ENCODE data around the gene TAPT1.
"Not testable (repeated sequence)": the region's sequence is repeated elsewhere in the genome, so short reads cannot be mapped to it uniquely, and the experiment has no call there.

Gene TAPT1, protein sequence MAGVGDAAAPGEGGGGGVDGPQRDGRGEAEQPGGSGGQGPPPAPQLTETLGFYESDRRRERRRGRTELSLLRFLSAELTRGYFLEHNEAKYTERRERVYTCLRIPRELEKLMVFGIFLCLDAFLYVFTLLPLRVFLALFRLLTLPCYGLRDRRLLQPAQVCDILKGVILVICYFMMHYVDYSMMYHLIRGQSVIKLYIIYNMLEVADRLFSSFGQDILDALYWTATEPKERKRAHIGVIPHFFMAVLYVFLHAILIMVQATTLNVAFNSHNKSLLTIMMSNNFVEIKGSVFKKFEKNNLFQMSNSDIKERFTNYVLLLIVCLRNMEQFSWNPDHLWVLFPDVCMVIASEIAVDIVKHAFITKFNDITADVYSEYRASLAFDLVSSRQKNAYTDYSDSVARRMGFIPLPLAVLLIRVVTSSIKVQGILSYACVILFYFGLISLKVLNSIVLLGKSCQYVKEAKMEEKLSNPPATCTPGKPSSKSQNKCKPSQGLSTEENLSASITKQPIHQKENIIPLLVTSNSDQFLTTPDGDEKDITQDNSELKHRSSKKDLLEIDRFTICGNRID

DNA sequence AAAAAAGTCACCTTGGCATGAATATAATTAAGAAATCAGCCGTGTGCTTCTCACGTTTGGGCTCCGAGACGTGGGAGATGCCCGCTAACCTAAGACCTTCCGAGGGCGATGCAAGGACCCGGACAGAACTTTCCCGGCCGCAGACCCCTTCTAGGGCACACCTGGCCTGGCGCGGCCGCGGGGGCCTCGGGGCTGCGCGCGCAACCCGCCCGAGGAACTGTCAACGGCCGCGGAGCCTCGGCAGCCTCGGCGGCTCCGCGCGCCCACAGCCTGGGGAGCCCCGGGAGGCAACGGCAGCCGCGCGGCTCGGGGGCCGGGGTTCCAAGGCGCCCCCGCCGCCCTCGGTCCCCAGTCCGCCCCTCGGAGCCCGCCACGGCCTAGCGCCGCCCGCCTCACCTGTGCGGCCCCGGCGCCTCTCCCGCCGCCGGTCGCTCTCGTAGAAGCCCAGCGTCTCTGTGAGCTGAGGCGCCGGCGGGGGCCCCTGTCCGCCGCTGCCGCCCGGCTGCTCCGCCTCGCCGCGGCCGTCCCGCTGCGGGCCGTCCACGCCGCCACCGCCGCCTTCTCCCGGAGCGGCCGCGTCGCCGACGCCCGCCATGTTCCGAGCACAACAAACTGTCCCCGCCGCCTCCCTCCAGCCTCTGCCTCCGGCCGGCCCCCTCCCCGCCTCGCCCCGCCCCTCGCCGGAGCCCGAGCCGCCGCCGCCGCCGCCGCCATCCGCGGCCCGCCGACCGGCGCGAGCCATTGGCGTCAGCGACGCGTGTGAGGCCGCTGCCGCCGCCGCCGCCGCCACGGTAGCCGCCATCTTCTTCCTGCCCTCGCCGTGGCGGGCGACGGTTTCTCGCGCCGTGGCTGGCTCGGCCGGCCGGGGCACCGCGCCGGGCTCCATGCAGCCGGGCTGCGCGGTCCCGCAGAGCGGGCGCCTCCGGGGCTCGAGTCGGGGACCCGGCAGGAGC lies at the start of gene TAPT1:
Gene TAPT1 (minus strand): TSS at position 609 of the 953 bp plus-strand sequence. CDS start 14 bp downstream, at position 595.
- TF ChIP-seq, protein P1, sequence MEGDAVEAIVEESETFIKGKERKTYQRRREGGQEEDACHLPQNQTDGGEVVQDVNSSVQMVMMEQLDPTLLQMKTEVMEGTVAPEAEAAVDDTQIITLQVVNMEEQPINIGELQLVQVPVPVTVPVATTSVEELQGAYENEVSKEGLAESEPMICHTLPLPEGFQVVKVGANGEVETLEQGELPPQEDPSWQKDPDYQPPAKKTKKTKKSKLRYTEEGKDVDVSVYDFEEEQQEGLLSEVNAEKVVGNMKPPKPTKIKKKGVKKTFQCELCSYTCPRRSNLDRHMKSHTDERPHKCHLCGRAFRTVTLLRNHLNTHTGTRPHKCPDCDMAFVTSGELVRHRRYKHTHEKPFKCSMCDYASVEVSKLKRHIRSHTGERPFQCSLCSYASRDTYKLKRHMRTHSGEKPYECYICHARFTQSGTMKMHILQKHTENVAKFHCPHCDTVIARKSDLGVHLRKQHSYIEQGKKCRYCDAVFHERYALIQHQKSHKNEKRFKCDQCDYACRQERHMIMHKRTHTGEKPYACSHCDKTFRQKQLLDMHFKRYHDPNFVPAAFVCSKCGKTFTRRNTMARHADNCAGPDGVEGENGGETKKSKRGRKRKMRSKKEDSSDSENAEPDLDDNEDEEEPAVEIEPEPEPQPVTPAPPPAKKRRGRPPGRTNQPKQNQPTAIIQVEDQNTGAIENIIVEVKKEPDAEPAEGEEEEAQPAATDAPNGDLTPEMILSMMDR (IDR thresholded peaks at IDR 0.05; ENCODE audit: extremely low read depth, missing control alignments), result no peak
- peak; percentile 94 for DNase-seq (ENCODE audit: low spot score)

DNA sequence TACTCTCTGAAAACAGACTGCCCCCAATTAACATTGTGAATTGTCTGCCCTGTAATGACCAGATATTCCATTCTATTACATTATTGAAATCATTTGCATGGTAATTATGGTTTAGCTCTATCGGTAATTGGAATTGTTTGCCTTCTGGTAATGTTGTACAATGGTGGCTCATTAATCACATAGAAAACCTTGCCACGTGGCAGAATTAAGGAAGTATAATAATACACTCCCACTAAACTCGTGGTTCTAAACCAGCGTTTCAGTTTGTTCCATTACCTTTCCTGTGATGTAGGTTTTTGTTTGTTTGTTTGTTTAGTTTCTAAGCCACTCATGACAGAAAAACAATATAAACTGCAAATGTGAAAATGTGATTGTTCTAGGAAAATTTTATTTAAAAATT lies 45.1 kb upstream of the TAPT1 start:
- no peak for DNase-seq (ENCODE audit: low spot score)
- TF ChIP-seq, protein P1 (IDR thresholded peaks at IDR 0.05; ENCODE audit: extremely low read depth, missing control alignments), result no peak

DNA sequence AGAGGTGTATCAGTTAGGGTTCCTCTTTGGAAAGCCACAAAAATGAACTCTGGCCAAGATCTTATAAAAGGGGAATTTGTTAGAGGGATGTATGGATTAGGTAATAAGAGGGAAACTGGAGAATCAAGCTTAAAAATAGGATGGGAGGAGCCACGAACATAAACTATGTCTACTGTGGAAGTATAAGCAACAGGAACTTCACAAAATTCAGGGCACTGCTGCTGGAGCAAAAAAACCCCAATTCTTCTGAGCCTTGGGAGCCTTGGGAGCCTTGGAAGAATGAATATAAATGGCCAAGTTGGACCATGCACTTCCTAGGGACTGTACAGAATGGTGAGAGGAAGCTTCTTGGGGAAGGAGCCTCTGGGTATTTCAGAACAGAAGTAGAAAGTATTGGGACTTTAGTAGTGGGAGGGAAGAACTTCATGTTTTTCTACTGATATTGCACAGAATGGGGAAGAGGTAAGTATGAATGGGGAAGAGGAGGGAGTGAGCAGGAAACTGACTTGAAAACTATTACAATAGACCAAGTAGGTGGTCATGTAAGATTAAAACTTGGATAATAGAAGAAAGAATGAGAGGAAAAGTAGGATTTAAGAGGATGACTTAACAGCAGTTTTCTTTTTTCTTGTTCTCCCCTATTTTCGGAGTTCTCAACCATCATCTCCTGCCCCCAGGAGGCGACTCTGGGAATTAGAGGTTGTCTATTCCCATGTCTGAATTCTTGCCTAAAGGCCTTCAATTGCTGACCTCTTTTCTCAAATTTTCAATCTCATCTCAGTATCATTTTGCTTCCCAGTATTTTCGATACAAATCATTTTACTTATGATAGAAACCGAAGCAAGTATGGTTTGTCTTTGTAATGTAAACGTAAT lies 44.4 kb upstream of the TAPT1 start:
- TF ChIP-seq, protein P1 (IDR thresholded peaks at IDR 0.05; ENCODE audit: extremely low read depth, missing control alignments), result no peak
- DNase-seq (ENCODE audit: low spot score), result no peak

DNA sequence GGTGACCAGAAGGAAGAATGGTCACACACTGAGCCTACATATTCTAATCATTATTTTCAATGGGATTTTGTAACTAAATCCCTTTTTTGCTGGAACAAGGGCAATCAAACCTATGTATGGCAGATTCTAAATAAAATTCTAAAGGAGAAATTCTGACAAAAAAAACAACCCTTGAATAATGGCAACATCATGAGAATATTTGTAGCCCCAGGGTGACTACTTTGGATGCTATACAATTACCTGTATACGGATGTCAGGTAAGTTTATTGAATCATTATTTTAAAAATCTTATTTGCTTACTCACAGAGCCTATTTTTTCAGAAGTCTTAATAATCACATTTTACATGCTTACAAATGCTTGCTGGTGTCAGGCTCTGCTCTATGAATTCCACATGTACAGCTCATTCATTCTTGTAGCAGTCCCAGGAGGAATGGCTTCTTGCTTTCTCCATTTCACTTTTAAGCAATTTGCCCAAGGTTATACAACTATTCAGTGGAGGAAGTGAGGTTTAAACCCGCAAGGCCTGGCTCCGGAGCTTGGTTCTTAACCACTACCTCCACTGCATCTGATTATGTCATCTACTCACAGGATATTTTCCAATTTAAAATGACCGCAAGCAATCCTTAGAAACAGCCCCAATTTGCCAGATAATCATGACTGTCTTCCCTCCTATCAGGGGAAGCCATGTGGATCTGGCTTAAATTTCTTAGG lies 43.6 kb upstream of the TAPT1 start:
- not testable (repeated sequence) for DNase-seq (ENCODE audit: low spot score)

DNA sequence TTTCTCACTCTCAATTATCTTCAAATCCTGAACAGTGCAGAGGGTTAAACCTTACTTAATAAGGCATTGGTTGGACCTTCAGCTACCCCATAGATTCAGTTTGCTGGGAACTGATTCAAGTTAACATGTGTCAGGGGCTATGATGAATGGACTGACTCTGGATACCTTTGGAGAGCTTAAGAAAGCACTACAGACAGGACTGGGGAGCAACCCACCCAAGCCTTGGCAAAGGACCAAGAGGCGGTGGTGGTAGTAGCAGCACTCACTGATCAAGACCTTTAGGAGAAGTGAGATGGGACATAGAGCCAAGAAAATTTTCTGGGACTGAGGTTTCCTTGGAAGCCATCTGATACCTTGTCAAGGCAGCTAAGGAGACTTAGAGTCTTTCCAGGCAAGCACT lies 43.0 kb upstream of the TAPT1 start:
- TF ChIP-seq, protein P1 (IDR thresholded peaks at IDR 0.05; ENCODE audit: extremely low read depth, missing control alignments), result no peak
- DNase-seq (ENCODE audit: low spot score), result no peak

DNA sequence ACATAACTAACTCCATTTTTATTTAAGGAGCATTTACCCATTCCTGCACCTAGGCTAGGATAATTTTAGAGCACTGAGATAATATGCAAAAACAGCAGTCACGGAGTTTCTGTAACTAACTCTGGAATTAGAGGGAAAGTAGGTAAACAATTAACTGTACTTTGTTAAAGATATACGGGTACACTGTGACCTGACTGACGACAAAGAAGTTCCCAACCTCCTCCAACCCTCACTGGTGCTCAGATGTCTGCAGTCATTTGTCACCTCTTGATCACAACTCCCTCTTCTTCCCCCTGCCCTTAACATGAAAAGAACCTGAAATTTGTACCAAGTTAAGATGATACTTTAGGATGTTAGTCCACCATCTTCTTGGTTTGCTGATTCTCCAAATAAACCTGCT lies 42.0 kb upstream of the TAPT1 start:
- DNase-seq (ENCODE audit: low spot score), result no peak
- TF ChIP-seq, protein P1 (IDR thresholded peaks at IDR 0.05; ENCODE audit: extremely low read depth, missing control alignments), result no peak
